ENCODE measurements around the gene C2CD4C. TPM values are rescaled to one million over a fixed set of nuclear protein-coding genes. Genes with fewer than 3 reads are reported as not detected.
"Not testable (repeated sequence)": the region's sequence is repeated elsewhere in the genome, so short reads cannot be mapped to it uniquely, and the experiment has no call there.

Gene C2CD4C
- not detected for total RNA-seq

DNA sequence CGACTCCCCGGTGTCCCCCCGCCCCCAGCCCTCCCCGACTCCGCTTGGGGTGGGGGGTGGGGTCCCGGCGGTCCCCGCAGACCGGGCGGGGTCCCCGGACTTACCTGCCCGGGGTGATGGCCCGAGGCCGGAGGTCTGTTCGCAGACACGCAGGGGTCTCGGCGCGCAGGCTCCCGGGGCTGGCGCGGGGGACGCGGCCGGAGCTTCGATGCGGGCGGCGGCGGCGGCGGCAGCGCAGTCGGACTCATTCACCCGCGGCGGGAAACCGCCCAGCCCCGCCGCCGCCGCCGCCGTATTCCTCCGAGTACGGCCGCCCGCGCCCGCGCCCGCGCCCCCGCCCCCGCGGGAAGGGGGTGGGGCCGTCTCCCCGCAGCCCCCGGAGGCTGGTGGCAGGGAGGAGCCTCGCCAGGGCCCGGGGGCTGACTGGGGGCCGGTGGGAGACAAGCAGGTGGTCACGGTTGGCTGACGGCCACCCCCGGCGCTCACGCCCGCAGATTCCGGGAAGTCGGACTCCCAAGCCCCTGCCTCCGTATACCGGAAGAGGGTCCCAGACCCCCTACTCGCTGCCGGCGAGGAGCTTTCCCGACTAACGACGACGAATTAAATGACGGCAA, at the start of gene C2CD4C:
C2CD4C (minus strand) TSS at position 246 of the 614 bp plus-strand sequence. CDS start 786 bp downstream, outside the sequence.
- no peak for DNase-seq

DNA sequence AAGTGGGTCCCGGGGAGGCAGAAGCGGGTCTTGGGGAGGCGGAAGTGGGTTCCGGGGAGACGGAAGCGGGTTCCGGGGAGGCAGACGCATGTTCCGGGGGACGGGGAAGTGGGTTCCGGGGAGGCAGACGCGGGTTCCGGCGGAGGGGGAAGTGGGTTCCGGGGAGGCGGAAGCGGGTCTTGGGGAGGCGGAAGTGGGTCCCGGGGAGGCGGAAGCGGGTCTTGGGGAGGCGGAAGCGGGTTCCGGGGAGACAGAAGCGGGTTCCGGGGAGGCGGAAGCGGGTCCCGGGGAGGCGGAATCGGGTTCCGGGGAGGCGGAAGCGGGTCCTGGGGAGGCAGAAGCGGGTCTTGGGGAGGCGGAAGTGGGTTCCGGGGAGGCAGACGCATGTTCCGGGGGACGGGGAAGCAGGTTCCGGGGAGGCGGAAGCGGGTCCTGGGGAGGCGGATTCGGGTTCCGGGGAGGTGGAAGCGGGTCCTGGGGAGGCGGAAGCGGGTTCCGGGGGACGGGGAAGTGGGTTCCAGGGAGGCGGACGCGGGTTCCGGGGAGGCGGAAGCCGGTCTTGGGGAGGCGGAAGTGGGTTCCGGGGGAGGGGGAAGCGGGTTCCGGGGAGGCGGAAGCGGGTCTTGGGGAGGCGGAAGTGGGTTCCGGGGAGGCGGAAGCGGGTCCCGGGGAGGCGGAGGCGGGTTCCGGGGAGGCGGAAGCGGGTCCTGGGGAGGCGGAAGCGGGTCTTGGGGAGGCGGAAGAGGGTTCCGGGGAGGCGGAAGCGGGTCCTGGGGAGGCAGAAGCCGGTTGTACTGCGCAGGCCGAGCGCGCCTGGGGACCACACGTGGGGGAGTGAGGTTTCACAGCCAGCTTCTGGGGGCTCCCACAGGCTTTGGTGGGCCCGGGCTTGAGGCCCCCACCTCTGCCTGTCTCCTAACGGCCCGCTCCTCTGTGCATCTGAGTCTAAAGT, 49.4 kb upstream of the C2CD4C start:
- DNase-seq, result no peak

GRCh38 chr19:457636-458035, 48.7 kb upstream of the C2CD4C start:
- no peak for DNase-seq

DNA sequence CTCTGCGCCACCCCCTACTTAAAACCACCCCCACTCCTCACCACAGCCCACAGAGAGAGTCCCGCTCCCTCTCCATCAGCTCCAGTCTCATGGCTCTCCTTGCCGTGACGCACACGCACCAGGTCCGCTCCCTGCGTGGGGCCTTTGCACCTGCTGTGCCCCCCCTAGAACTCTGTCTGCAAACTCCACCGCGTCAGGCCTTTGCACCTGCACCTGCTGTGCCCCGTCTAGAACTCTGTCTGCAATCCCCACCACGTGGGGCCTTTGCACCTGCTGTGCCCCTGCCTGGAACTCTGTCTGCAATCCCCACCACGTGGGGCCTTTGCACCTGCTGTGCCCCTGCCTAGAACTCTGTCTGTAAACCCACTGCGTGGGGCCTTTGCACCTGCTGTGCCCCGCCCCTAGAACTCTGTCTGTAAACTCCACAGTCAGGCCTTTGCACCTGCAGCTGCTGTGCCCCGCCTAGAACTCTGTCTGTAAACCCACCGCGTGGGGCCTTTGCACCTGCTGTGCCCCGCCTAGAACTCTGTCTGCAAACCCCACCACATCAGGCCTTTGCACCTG, 47.7 kb upstream of the C2CD4C start:
- no peak for DNase-seq

- no peak for DNase-seq
These were observed 47.1 kb upstream of the C2CD4C start for GRCh38 chr19:455851-456546.

DNA sequence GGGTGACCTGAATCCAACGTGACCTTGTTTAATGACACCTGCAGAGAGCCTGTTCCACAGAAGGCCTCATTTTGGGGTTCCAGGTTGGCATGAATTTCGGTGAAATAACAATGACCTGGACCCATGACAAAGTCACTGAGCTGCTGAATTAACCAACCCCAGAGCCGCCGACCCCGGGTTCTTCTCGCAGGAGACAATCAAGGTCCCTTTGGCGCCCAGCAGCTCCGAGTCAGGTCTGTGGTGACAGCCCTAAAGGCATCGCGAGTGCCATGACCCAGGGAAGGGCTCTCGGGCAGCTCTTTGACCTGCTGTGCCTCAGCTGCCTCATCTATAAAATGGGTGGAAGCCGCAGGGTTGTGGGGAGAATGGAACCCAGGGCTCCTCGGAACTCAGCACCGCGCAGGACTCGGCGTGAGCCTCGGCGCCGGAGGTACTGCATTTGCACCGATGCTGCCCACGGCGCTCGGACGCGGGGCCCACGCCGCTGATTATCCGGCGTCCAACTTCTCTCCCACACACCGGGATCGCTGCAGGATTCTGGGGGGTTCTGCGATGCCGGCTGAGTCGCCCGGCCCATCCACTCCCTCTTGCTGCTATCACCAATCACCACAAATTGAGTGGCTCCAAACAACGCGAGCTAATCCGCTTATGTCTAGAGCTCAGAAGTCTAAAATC, 46.2 kb upstream of the C2CD4C start:
- no peak for DNase-seq

- no peak for DNase-seq
These were observed 44.7 kb upstream of the C2CD4C start for GRCh38 chr19:453606-454005.

DNA sequence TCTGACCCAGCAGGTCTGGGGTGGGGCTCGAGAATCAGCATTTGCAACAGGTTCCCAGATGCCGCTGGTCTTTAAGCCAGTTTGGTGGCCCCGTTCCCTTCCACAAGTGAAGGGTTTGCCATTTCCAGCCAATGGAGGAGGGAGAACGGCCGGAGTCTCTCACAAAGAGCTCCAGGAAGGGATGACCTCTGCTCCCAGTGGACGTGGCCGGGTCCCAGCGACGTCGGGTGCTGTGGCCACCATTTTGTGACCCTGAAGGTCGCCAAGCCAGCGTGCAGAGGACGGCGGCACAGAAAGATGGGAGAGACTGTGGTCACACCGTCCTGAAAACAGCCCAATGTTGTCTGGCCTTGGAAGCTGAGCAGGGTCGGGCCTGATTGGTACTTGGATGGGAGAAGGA, 43.9 kb upstream of the C2CD4C start:
- DNase-seq, result no peak

DNA sequence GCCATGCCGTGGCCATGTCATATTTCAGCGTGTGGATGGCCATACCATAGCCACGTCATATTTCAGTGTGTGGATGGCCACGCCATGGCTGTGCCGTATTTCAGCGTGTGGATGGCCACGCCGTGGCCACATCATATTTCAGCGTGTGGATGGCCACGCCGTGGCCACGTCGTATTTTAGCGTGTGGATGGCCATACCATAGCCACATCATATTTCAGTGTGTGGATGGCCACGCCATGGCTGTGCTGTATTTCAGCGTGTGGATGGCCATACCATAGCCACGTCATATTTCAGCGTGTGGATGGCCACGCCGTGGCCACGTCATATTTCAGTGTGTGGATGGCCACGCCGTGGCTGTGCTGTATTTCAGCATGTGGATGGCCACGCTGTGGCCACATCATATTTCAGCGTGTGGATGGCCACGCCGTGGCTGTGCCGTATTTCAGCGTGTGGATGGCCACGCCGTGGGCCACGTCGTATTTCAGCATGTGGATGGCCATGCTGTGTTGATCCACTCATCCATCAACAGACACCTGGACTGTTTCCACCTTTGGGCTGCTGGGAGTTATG, 42.0 kb upstream of the C2CD4C start:
- not testable (repeated sequence) for DNase-seq

GRCh38 chr19:449916-450315, 41.0 kb upstream of the C2CD4C start:
- no peak for DNase-seq

DNA sequence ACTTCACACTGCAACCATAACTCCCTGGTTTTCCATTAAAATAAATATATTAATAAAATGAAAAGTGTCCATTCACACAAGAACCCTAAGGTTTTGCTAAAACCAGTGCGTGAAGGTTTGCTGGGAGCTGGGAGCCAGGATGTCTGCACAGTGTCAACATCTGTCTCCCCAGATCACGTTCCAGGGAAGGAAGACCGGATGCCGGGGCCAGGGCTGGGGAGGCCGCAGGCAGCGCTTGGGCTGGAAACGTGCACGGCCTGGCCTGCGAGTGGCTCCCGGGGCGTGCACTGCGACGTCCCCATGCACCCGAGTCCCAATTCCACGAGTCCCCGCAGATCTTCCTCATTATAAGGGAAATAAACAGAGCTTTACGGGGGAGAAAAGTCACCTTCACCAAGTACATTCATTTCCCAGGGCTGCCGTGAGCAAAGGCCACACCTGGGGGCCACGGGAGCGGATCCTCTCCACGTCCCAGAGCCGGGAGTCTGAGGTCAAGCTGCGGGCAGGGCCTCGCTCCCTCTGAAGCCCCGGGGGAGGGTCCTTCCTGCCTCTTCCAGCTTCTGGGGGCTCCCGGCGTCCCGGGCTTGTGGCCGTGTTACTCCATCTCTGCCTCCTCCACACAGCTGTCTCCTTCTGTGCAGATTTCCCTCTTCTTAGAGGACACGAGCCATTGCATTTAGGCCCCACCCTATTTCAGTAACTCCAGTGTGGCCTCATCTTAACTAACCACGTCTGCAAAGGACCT, 39.0 kb upstream of the C2CD4C start:
- no peak for DNase-seq

- no peak for DNase-seq
These were observed 38.1 kb upstream of the C2CD4C start for GRCh38 chr19:447064-447426.

GRCh38 chr19:444677-445210, 35.8 kb upstream of the C2CD4C start:
- DNase-seq, result no peak

- no peak for DNase-seq
These were observed 34.1 kb upstream of the C2CD4C start for GRCh38 chr19:443005-443404.

GRCh38 chr19:442085-442484, 33.1 kb upstream of the C2CD4C start:
- no peak for DNase-seq

GRCh38 chr19:441213-441836, 32.4 kb upstream of the C2CD4C start:
- no peak for DNase-seq

DNA sequence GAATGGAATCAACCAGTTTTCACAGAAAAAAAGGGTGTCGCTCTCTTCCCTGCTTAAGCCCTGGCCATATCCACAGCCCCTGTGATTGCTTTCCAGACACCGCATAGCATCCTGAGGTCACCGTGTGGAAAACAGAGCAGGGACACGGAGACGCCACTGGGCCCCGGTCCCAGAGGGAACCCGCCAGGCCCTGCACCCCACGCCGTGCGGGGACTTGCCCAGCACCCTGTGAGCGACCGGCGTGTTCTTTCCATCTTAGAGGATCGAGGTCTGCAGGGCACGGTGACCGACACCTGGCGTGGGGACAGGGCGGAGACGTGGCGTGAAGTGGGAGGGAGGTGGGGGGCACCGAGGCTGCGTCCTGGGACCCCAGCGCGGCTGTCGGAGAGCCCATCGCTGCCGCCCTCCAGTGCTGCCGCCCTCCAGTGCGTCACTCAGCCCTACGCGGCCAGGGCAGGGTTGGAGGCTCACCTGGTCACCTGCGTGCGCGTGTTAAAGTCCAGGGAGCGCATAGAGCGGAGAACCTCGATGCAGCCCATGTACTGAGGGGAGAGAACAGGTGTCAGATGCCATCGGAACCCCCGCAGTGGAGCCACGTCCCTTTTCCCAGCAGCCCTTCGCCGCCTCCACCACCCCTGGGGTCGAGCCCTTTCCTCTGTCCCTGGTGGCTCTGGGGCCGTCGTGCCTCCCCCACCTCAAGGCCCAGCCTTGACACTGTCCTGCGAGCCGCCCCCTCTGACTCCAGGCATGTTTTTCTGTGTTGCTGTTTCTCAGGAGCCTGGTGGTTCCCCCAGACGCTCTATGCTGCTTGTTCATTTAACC, 31.7 kb upstream of the C2CD4C start:
- no peak for DNase-seq

GRCh38 chr19:439167-439900, 30.4 kb upstream of the C2CD4C start:
- no peak for DNase-seq

GRCh38 chr19:438416-438958, 29.5 kb upstream of the C2CD4C start:
- no peak for DNase-seq

Measured in effector CD4-positive, alpha-beta T cell (primary cell).